Measurements from ENCODE around the gene SLC25A22. TPM values are rescaled to one million over a fixed set of nuclear protein-coding genes. Genes with fewer than 3 reads are reported as not detected.
A peak's percentile ranks its signal among the peaks of the same experiment; 100 is the strongest.

SLC25A22 gene
- total and polyA plus RNA-seq, 9 of the 15 experiments (the other 6 are each of a cell fraction or from before 2014, with no cell fraction given) = 0.41 to 55.4 (median 11.4) TPM

GRCh38 chr11:798093-798713 is at the start of gene SLC25A22 (continued):
- peak; percentile 54 for TF ChIP-seq HMGN3 (IDR thresholded peaks at IDR 0.05; ENCODE audit: borderline replicate concordance, extremely low read depth, insufficient read length, low read depth, low read length)
- no peak for TF ChIP-seq SAP30 (IDR thresholded peaks at IDR 0.05; ENCODE audit: borderline replicate concordance, insufficient read depth, low read depth, low read length, poor library complexity, severe bottlenecking)
- TF ChIP-seq HOXB6 (CRISPR knock-in tag; IDR thresholded peaks at IDR 0.05; ENCODE audit: borderline replicate concordance) = no peak
- no peak for TF ChIP-seq ZNF407 (IDR thresholded peaks at IDR 0.05; ENCODE audit: low read depth)
- no peak for TF ChIP-seq SMARCC2 (IDR thresholded peaks at IDR 0.05; ENCODE audit: low read depth)
- no peak for TF ChIP-seq DACH1 (IDR thresholded peaks at IDR 0.05; ENCODE audit: partially characterized antibody)
- no peak for TF ChIP-seq ZNF512 (tag; IDR thresholded peaks at IDR 0.05)
- TF ChIP-seq ETV6 (IDR thresholded peaks at IDR 0.05; ENCODE audit: borderline replicate concordance in 1 of 2, low read depth in 2 of 2, low read length in 1 of 2) = no peak
- 0 out of 2 replicates have a peak, but pooled peaks have one; percentile 13 for TF ChIP-seq ETV6 (CRISPR knock-in tag; IDR thresholded peaks at IDR 0.05; ENCODE audit: borderline replicate concordance)
- no peak for TF ChIP-seq ELF2 (CRISPR knock-in tag; IDR thresholded peaks at IDR 0.05)
- no peak for TF ChIP-seq ZBTB1 (CRISPR knock-in tag; IDR thresholded peaks at IDR 0.05; ENCODE audit: borderline replicate concordance, low read depth)
- no peak for TF ChIP-seq ZBTB2 (IDR thresholded peaks at IDR 0.05)
- TF ChIP-seq HDAC6 (IDR thresholded peaks at IDR 0.05; ENCODE audit: low read depth, low read length) = no peak
- TF ChIP-seq ZNF174 (CRISPR knock-in tag; IDR thresholded peaks at IDR 0.05) = no peak
- no peak for TF ChIP-seq KDM1A (IDR thresholded peaks at IDR 0.05)
- no peak for TF ChIP-seq SAFB2 (IDR thresholded peaks at IDR 0.05; ENCODE audit: borderline replicate concordance, low read depth, low read length, severe bottlenecking)
- no peak for TF ChIP-seq MCM2 (IDR thresholded peaks at IDR 0.05; ENCODE audit: low read depth)

Measured in K562 (cell line).